ENCODE data around the gene CLDN5.

Gene CLDN5

DNA sequence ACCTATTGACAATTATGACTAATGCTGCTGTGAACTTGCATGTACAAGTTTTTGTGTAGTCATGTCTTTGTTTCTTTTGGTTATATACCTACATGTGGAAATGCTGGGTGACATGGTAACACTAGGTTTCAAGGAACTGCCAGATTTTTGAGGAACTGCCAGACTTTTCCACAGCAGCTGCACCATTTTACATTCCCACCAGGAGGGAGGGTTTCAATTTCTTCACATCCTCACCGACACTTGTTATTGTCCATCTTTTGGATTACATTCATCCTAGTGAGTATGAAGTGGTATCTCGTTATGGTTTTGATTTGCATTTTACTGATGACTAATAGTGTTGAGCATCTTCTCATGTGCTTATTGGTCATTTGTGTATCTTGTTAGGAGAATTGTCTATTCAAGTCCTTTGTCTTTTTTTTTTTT is 13.3 kb downstream of the CLDN5 start:
- no peak for ATAC-seq (ENCODE audit: insufficient read depth, low read depth)
- Histone ChIP-seq H3K36me3 (ENCODE audit: insufficient read depth, low read length) (peaks cover 98% of the 10 kb centered on the region), H3K4me2 (ENCODE audit: insufficient read depth, low read length) (no peak overlapping the region), H4K20me1 (ENCODE audit: insufficient read depth, low read length) (peaks cover 8% of the 10 kb centered on the region; the same call in 1 of the 2 replicates), H3K27me3 (ENCODE audit: insufficient read depth, low read length, poor library complexity) (no peaks in the 10 kb centered on the region), H3K79me2 (ENCODE audit: insufficient read depth, low read length) (no peaks in the 10 kb centered on the region), H3K4me3 (ENCODE audit: low read depth in 1 of 2, low read length in 2 of 2) (no peak overlapping the region), H3K27ac (ENCODE audit: low read length) (no peak overlapping the region), H2AFZ (ENCODE audit: low read depth, low read length) (no peak overlapping the region), H3K9ac (ENCODE audit: low read depth, low read length) (no peak overlapping the region), H3K4me1 (ENCODE audit: insufficient read depth, low read length) (no peaks in the 10 kb centered on the region), H3K9me3 (ENCODE audit: insufficient read depth, low read length, severe bottlenecking) (no peaks in the 10 kb centered on the region)
- no peak for DNase-seq
- TF ChIP-seq, protein P1, sequence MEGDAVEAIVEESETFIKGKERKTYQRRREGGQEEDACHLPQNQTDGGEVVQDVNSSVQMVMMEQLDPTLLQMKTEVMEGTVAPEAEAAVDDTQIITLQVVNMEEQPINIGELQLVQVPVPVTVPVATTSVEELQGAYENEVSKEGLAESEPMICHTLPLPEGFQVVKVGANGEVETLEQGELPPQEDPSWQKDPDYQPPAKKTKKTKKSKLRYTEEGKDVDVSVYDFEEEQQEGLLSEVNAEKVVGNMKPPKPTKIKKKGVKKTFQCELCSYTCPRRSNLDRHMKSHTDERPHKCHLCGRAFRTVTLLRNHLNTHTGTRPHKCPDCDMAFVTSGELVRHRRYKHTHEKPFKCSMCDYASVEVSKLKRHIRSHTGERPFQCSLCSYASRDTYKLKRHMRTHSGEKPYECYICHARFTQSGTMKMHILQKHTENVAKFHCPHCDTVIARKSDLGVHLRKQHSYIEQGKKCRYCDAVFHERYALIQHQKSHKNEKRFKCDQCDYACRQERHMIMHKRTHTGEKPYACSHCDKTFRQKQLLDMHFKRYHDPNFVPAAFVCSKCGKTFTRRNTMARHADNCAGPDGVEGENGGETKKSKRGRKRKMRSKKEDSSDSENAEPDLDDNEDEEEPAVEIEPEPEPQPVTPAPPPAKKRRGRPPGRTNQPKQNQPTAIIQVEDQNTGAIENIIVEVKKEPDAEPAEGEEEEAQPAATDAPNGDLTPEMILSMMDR (IDR thresholded peaks at IDR 0.05; ENCODE audit: borderline replicate concordance, extremely low read depth, low read length, poor library complexity, severe bottlenecking): no peak
- no peak for TF ChIP-seq EZH2 (IDR thresholded peaks at IDR 0.05; ENCODE audit: borderline replicate concordance, low read depth, low read length, severe bottlenecking)

DNA sequence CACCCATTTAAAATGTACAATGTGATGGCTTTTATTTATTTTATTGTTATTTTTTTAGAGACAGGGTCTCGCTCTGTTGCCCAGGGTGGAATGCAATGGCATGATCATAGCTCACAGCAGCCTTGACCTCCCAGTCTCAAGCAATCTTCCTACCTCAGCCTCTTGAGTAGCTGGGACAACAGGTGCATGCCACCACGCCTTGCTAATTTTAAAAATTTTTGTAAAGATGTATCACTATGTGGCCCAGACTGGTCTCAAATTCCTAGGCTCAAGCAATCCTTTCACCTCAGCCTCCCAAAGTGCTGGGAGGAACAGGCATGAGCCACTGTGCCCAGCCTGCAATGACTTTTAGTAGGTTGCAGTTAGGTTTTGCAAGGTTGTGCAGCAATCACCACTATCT is 14.3 kb downstream of the CLDN5 start:
- Histone ChIP-seq H3K4me1 (ENCODE audit: insufficient read depth, low read length) (peaks cover 6% of the 10 kb centered on the region; the same call in 1 of the 2 replicates), H3K27me3 (ENCODE audit: insufficient read depth, low read length, poor library complexity) (no peaks in the 10 kb centered on the region), H3K9me3 (ENCODE audit: insufficient read depth, low read length, severe bottlenecking) (no peaks in the 10 kb centered on the region), H3K79me2 (ENCODE audit: insufficient read depth, low read length) (no peaks in the 10 kb centered on the region), H3K27ac (ENCODE audit: low read length) (no peak overlapping the region), H3K36me3 (ENCODE audit: insufficient read depth, low read length) (peaks cover 98% of the 10 kb centered on the region), H3K4me3 (ENCODE audit: low read depth in 1 of 2, low read length in 2 of 2) (no peak overlapping the region), H4K20me1 (ENCODE audit: insufficient read depth, low read length) (peaks cover 11% of the 10 kb centered on the region; the same call in 1 of the 2 replicates), H3K9ac (ENCODE audit: low read depth, low read length) (no peak overlapping the region), H2AFZ (ENCODE audit: low read depth, low read length) (no peak overlapping the region), H3K4me2 (ENCODE audit: insufficient read depth, low read length) (no peak overlapping the region)
- ATAC-seq (ENCODE audit: insufficient read depth, low read depth): no peak
- DNase-seq: no peak
- TF ChIP-seq EZH2 (IDR thresholded peaks at IDR 0.05; ENCODE audit: borderline replicate concordance, low read depth, low read length, severe bottlenecking): no peak
- TF ChIP-seq, protein P1 (IDR thresholded peaks at IDR 0.05; ENCODE audit: borderline replicate concordance, extremely low read depth, low read length, poor library complexity, severe bottlenecking): no peak

DNA sequence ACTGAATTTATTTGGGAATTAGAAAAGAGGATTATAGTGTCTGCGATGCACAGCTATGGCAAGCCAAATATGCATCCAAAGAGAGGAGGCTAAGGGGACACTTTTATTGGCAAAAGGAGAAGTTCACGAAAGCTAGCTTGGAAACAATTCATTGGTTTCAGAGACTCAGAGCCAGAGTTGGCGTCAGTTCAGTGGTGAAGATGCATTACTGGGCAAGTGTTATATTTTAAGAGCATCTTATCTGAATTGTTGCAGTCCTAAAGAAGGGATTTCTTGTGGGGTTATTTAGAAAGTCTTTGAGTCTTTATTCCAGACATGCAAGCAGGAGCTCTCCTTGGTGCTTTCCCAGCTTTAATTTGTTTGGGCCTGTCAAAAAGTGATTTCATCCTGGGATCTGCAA is 15.0 kb downstream of the CLDN5 start:
- TF ChIP-seq, protein P1 (IDR thresholded peaks at IDR 0.05; ENCODE audit: borderline replicate concordance, extremely low read depth, low read length, poor library complexity, severe bottlenecking): no peak
- TF ChIP-seq EZH2 (IDR thresholded peaks at IDR 0.05; ENCODE audit: borderline replicate concordance, low read depth, low read length, severe bottlenecking): no peak
- Histone ChIP-seq H3K4me3 (ENCODE audit: low read depth in 1 of 2, low read length in 2 of 2) (no peak overlapping the region), H3K79me2 (ENCODE audit: insufficient read depth, low read length) (no peaks in the 10 kb centered on the region), H2AFZ (ENCODE audit: low read depth, low read length) (no peak overlapping the region), H3K27ac (ENCODE audit: low read length) (no peak overlapping the region), H4K20me1 (ENCODE audit: insufficient read depth, low read length) (peaks cover 11% of the 10 kb centered on the region; the same call in 1 of the 2 replicates), H3K9ac (ENCODE audit: low read depth, low read length) (no peak overlapping the region), H3K4me1 (ENCODE audit: insufficient read depth, low read length) (peaks cover 7% of the 10 kb centered on the region; the same call in 1 of the 2 replicates), H3K9me3 (ENCODE audit: insufficient read depth, low read length, severe bottlenecking) (no peaks in the 10 kb centered on the region), H3K27me3 (ENCODE audit: insufficient read depth, low read length, poor library complexity) (no peaks in the 10 kb centered on the region), H3K4me2 (ENCODE audit: insufficient read depth, low read length) (no peak overlapping the region), H3K36me3 (ENCODE audit: insufficient read depth, low read length) (peaks cover 96% of the 10 kb centered on the region)
- no peak for ATAC-seq (ENCODE audit: insufficient read depth, low read depth)
- no peak for DNase-seq

Data from DND-41 (cell line).